ENCODE results near the gene ZBTB7C.

ZBTB7C gene

DNA sequence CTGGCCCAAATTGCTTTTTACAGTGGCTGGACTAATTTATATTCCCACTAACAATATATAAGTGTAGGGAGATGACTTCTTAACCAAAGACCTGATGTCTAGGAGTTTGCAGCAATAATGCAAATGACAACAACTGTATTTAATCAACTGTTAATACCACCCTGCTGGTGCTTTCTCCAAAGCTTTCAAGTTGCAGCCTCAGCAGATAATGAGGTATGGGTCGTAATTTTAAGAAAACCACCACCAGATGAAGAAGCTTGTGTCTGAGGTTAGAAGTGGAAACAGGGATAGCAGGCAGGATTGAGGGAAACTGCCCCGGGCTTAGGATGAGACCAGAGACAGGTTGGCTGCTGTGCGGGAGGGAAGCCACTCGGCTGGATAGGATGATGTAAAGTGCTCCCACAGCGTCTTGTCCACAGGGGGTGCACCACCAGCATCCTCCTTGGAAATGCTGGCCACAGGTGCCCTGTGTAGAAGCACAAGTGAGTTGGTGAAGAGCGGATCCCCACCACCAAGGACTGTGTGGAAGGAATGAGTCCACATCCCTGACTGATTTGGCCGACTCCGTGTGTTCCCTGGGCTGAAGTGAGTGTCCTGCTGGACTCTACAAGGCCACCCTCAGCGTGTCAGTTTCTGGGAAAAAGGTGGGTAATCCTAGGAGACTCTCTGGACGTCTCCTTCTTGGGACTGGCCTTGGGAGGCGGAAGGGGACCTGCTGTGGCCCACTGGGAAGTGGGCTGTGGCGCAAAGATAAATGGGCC lies 402.6 kb downstream of the ZBTB7C start:
- DNase-seq, result no peak

DNA sequence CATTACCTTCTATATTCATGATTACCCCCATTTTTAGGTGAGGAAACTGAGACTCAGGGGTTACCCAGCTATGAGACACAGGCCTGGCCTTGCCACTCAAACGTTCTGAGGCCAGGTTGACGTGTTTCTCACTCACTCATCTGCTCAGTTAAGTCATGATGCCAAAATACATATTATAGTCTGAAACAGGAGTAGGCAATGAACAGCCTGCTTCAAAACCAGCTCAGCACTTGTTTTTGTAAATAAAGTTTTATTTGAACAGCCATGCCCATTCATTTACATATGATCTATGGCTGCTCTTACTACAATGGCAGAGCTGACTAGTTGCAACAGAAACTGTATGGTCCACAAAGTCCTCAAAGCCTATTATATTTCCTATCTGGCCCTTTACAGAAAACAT lies 404.6 kb downstream of the ZBTB7C start:
- DNase-seq, result no peak

DNA sequence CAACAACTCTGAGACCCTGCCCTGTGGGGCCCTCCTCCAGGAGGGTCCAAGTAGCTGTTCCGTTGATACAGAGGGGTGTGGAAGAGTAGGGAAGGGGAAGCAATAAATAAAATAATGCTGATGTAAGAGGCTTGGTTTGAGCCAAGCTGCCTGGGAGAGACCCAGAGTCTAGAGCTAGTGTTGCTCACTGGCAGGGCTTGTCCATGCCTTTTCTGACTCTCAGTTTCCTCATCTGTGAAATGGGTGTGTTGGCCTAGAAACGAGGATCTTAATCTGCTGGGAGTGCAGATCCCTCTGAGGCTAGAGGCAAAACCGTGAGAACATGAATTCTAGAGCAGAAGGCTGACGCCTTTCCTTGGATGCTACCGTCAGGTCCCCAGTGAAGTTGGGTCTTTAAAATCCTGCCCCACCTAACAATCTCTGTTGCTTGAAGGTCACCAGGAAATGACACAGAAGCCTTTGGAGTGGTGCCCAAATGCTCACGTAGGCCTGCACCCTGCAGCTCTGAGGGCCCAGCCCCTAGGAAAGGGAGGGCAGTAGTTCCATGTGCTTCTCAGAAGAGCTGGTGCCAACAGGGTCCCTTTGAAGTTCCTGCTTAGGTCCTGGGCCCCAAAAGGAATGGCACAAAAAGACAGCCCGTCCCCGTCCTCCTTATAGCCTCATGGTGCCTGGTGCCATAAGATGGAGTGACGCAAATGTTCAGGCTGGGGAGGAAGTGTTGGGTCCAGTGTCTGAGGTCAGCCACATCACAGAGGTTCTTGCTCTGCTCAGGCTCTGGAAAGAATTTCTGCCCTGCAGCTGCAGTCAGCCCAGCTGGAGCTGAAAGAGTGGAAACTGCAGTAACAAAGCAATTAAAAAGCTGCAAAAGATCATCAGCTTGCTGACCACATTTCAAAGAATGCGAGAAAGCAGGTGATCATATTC lies 405.5 kb downstream of the ZBTB7C start:
- DNase-seq, result no peak

DNA sequence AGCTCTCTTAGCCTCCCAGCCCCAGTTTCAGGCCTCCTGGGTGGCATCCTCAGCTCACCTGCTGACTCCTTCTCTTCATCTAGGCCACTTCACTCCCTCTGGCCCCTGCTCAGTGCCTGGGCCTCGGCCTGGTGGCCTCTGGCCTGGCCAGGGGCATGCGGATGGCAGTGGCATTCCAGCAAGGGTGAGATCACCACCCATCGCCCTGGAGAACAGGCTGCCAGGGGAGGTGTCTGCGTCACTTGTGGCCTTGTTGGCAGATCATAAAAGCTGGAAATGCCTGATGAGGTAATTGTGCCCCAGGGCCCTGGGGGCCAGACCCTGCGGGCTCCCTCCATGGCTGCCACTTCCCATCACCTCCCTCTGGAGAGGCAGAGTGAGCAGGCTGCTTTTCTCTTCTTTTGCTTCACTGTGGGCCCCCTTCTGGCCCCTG lies 406.2 kb downstream of the ZBTB7C start:
- DNase-seq, result no peak

DNA sequence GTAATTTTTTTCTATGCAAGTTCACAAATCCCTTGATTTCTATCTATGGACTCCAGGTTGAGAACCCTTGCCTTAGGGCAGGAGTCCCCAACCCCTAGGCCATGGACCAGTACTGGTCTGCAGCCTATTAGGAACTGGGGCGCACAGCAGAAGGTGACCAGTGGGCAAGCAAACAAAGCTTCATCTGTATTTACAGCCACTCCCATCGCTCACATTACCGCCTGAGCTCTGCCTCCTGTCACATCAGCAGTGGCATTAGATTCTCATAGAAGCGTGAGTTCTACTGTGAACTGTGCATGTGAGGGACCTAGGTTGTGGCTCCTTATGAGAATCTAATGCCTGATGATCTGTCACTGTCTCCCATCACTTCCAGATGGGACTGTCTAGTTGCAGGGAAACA lies 408.5 kb downstream of the ZBTB7C start:
- no peak for DNase-seq

DNA sequence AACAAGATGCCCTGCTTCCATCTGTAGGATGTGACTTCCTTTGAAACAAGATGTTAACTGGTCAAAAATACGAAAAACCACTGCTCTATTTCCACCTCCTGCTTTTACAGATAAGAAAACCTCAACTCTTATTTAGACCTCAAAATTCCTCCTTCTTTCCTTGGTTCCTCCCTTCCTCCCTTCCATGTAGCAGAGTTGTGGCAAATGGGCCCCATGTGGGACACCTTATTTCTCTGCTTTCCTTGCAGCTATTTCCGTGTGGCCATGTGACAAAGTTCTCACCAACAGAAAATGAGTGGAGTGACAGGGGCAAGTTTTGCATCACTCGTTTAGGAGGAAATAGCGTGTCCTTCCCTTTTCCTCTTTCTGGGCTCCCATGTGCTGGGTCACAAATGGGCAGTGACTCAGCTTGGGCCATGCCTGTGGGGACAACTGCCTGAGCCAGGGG lies 409.4 kb downstream of the ZBTB7C start:
- DNase-seq, result no peak

DNA sequence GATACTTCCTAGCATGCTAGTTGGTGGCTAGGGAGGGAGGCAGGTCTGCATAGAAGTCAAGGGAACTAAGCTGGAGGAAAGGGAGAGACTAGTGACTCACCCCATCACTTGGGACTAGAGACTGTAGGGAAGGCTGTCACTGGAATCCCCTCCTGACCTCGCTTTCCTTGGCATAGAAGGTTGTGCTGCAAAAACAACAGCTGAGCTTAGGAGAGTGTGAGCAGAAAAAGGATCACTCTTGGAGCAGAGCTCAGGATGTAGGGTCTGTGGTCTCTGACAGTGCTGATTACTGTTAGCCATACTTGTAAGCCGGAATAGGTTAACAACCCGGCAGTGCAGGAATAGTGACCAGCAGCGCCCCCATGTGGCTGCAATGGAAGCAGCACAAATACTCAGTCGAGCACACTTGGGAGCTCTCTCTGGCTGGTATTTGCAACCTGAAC lies 411.8 kb downstream of the ZBTB7C start:
- peak in 1 of 6 experiments; percentile 5 for DNase-seq

DNA sequence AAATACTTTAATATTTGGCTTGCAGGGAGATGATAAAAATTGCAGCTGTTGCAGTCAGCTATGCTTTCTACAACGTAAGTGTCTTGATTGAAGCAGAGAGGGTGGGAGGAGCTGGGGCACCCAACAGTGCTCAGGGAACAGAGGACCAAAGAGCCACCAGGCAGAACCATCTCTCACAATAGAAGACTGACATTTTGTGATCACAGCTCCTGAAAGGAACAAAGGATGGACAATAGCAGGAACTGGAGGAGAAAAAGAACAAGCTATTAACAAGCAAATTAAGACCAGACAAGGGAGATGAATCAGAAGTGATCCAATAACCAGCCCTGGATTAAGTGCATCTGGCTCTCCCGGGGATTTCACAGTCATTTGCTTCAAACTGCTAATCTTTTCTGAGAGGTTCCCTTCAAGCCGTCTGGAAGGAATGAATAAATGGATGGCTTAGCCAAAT lies 413.1 kb downstream of the ZBTB7C start:
- DNase-seq, result no peak

DNA sequence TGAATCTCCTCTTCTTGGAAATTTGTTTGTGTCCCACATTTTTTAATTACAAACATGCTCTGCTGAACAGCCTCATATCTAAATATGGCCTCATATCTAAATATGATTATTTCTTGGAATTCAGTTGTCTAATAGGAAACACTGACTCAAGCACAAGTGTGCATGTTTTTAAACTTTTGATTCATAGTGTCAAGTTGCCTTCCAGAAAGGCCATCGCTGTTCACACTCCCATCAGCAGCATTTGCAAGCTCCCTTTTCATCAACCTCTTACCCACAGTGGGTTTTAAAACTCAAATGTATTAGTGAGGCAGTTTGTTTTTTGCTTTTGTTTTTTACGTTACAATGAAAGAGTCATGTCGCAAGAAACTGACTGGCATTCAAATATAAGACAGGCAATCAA lies 413.5 kb downstream of the ZBTB7C start:
- DNase-seq, result no peak

DNA sequence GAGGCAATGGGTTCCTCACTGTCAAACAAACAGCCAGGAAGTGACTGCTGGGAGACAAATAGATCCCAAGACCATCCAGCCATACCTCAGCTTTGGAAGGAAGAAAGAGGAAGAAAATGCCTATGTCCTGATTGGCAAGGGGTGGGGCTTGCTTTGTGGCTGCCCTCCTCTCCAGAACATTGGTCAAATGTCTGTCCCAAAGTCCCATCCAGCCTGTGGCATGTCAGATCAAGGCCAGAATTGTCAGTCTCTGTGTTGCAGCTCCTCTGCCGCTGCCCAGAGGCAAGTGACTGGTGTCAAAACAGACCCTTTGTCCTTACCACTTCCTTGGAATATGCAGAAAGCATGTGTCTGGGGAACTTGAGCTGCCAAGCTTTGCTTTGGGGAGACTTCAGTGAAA lies 415.8 kb downstream of the ZBTB7C start:
- DNase-seq, result no peak

DNA sequence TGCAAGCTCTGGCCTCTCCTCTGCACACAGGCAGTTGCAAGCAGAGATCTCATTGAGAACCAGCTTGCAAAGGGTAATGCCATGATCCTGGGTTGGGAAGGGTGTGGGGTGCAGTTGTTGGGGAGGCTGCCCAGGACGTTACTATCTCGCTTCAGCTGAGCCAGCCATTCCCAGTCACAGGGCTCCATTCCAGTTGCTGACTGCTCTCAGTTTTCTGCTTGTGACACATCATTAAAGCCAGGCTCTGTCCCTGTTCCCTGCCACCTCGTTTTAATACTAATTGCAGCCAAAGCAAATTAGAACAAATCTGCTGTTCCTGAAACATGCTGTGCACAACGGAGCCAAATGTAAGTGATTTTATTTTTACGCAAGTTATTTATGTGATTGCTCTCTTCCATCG lies 416.2 kb downstream of the ZBTB7C start:
- no peak for DNase-seq

DNA sequence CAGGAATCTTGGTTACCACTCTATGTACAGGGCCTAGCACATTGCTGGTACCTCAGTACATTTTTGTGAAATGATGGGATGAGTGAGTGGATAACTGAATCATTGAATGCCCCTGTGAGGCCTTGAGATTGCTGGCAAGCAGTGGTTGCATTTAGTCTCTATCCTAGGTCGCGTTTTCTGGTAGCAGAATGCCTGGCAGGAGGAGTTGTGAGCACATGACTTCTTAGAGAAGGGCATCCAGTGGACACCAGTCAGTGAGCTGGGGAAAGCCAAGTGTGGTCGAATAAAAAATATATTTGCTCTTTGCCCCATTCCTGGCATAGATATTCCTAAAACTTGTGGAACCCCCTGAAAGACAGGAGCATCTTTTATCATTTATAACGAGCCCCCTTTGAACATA lies 416.9 kb downstream of the ZBTB7C start:
- no peak for DNase-seq

DNA sequence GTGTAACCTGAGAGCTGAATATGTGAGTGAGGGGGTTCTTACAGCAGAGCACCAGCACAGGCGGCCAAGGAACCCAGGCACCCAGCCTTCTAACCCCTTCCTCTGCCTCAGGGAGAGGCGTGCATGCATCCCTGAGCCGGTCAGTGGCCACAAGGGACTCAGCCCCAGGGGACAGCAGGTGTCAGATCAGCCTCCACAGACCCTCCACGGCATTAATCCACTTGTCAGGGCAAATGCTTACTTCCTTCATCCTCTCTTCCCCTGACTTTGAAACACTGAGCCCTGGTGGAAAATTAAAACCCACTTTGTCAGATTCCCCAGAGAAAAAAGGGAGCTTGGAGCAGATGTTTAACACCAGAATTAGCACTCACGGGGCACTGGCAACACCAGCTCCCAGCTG lies 418.2 kb downstream of the ZBTB7C start:
- no peak for DNase-seq

DNA sequence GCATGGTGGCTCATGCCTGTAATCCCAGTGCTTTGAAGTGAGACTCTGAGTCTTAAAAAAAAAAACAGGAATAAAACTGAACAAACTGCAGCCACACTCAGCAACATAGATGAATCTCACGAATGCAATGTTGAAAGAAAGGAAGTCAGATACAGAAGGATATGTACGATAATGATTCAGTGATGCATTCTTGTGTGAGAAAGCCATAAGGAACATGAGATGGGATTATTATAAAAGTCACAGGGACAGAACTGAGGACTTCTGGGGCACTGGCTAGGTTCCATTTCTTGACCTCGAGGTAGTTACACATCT lies 421.8 kb downstream of the ZBTB7C start:
- DNase-seq, result no peak

DNA sequence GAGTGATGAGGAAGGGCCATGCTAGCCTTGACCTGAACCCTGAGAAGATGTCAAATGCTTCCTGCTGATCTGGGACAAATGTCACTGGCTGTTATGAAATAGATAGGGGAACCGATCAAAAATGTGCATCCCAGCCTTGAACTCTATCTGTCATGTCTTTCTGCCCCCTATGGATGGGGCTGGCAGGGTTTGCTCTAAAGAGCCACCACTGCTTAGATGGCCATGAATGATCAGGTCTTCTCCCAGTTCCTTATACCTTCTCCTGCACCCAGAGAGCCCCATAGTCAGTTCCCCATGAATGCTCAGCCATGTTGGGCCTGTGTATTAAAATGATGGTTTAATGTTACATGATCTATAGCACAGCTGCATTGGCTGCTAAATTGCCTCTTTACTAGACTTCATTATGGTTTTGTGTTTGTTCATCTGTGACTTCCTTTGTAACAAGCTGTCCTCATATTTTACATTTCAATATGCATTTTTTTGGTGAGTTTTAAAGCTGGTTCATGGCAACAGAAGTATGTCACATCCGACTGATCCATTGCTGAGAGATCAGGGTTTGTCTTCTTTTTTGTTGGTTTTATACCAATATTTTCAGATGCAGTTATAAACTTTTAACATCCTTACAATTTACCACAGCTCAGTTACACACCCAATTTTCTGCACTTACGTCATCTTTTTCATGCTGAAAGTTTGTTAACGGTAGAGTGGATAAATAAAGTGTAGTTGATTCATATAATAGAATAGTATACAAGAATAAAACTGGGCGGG lies 422.4 kb downstream of the ZBTB7C start:
- DNase-seq, result no peak

DNA sequence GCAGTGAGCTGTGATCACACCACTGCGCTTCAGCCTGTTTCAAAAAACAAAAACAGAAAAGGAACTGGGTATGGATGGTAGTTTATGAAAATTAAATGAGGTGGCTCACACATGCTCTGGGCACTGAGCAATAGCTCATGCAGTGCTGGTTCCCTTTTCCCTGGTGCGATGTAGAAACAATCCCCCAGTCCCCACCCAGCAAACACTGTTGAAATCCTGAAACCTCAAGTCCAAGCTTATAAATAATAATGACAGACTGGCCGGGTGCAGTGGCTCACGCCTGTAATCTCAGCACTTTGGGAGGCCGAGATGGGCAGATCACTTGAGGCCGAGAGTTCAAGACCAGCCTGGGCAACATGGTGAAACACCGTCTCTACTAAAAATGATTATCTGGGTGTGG lies 423.3 kb downstream of the ZBTB7C start:
- no peak for DNase-seq

DNA sequence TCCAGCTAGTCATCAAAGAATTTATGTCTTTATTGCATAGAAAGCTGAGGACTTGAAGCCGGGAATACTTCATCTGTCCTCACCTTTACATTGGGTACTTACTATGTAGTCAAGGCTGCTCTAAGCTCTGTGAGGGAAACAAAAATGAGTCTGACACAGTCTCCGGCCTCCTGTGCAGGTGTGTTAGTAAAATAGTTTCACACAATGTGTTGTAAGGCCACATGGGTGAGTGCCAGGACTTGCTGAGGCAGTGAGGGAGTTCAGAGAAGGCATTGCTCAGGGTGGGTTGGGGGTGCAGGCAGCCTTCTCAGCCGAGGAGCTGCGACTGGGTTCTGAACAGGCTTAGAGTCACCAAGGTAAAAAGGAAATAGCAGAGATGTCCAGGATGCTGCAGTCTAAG lies 424.2 kb downstream of the ZBTB7C start:
- DNase-seq, result no peak

DNA sequence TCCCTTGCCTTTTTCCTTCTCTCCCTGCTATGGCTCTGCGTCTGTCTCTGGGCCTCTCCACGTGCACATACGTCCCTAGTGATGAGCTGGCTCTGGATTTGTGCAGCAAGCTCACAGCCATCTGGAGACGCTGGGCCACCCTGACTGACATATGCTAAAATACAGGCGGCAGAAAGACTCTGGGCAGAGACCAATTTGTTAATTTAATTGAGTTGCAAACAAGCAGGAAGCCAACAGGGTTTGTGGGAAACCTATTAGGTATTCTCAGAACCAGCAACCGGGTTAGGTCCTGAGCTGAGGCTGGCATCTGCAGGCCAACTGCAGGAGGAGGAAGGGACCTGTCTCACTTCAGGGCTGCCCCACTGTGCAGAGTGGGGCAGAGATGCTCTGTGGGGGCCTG lies 425.2 kb downstream of the ZBTB7C start:
- no peak for DNase-seq

DNA sequence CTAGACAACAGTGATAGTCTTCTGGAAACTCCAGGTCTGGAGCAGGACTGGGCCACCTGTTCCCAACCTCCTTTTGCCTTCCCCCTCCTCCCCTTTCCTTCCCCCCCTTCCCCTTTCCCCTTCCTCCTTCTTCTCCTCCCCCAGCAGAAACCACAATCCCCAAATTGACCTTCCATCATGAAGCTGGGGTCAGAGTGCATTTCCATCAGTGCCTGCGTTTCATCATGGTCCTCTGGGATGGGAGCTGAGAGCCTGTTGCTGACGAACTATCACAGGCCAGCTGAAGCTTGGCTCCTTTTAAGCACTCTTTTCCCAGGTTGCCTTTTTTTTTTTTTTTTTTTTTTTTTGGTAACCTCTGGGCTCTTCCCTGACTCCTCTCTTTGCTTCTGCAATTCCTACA lies 426.1 kb downstream of the ZBTB7C start:
- no peak for DNase-seq

DNA sequence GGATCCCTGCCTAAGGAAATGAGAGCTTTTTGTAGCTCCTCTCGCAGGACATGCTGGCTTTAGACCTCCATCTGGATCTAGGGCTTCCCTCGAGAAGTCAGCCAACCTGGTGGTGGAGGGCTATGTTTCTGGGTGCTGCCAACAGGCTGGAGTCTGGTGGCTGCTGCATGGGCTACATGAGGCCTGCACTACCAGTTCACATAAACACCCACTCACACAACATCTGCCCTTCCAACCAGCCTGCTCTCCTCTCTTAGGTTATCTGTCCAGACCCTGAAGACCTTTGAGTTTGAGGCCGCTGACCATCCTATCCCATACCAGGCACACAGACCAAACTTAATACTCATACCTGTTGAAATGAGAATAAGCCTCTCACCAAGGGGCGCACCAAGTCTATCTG lies 427.4 kb downstream of the ZBTB7C start:
- no peak for DNase-seq

DNA sequence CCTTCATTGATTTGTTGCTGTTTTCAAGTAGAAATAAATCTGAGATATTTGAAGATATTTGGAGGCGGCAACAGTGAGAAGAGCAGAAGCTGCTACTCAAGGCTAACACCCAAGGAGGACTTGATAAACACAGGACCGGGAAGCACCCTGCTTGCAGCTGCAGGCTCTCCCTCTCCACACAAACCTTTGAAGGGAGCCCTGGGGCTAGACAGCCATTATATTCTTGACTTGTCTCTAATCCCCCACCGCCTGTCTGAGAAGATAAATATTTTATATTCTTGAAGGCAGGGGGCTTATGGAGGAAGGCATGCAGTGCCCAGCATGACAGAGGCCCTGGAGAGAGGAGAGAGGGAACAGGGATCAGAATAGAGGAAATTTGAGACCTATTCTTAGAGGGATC lies 427.9 kb downstream of the ZBTB7C start:
- no peak for DNase-seq

DNA sequence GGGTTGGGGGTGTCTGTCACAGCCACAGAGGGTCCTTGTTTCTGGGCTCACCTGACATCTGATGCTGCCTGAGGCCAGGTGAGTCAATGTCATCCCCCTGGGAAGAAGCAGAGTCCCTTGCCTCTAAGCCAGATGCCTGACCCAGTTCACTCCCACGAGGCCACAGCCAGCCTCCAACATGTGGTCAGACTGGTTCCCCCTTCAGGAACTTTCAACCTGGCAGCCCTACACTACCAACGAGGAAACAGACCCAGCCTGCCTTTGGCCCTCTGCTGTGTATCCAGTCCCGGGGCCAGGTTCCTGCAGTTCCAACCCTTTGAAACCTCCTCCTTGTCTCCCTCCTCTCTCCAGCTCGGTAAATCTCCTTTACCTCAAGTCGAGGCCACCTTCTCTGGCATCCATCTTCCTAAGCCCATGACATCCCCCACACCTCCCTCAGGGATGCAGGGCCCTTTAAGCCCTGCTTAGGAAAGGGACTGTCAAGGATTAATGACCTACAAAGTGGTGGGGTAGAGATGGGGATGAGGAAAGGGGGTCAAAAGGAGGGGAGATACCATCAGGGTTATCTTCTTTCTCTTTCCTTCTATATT lies 429.5 kb downstream of the ZBTB7C start:
- DNase-seq, result no peak

DNA sequence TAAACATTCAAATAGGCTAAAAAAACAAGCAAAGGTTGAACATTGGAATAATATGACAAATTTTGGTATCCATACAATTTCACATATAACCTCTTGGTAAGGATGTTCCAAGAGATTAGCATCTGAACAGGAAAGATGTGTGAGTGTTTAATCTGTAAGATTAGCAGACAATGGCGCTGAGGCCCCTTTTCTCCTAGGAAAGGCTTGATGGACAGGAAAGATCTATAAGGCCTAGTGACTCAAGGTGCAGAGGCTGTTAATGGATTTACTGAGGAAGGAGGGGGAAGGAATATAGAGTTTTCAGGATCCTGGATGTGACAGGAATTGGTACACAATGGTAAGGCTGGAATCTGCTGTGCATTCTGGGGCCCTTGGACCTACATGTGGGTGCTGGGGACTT lies 430.6 kb downstream of the ZBTB7C start:
- no peak for DNase-seq

Data from stimulated activated naive CD4-positive, alpha-beta T cell (primary cell).